HUES48 (cell line): Measurements from ENCODE around the gene CLMN.
"Not testable (repeated sequence)": the region's sequence is repeated elsewhere in the genome, so short reads cannot be mapped to it uniquely, and the experiment has no call there.

ENCODE experiments used
- H3K27ac ChIP-seq: one replicate; pipeline ENCODE4 v1.7.0; 2013; ENCODE audit warnings: low read depth, low read length, inconsistent platforms
- H3K27me3 ChIP-seq: 2 replicates; pipeline ENCODE4 v1.6.1; 2013; ENCODE audit warnings: mild to moderate bottlenecking, low read length; ENCODE audit not compliant: control insufficient read depth, insufficient read depth
- H3K36me3 ChIP-seq: 2 replicates; pipeline ENCODE4 v1.6.1; 2013; ENCODE audit warnings: low read length; ENCODE audit not compliant: control insufficient read depth, insufficient read depth
- H3K4me1 ChIP-seq: 2 replicates; pipeline ENCODE4 v1.6.1; 2013; ENCODE audit warnings: mild to moderate bottlenecking, low read length; ENCODE audit not compliant: control insufficient read depth, insufficient read depth
- H3K4me3 ChIP-seq: 2 replicates; pipeline ENCODE4 v1.5.1; 2013; ENCODE audit warnings: mild to moderate bottlenecking, low read depth, low read length
- H3K9ac ChIP-seq: 2 replicates; pipeline ENCODE4 v1.6.1; 2013; ENCODE audit warnings: mild to moderate bottlenecking, low read depth, low read length, moderate library complexity
- H3K9me3 ChIP-seq: 2 replicates; pipeline ENCODE4 v1.6.1; 2013; ENCODE audit warnings: low read length; ENCODE audit not compliant: control insufficient read depth, insufficient read depth

CLMN gene

DNA sequence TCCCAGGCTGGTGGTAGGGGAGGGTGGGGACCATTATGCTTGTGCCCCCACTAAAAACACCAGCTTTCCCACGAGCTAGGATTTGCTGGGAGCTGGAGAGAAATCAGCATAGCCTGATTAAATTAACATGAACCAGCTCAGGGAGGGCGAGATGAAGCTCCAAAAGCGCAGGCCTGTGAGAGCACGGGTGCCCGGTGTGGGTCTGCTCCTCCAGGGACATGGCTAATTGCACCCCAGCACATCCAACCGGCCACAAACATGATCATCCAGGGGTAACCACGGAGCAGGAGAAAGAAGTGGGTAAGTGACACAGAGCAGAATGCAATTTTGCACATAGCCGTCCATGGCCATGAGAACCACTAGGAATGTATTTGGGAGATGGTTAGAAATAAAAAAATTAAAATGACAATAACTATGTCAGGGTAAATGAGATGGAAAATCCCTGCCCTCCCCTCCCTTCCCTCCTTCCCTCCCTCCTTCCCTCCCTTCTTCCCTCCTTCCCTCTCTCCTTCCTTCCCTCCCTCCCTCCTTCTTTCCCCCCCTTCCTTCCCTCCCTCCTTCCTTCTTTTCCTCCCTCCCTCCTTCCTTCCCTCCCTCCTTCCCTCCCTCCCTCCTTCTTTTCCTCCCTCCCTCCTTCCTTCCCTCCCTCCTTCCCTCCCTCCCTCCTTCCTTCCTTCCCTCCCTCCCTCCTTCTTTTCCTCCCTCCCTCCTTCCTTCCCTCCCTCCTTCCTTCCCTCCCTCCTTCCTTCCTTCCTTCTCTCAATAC, 26.9 kb downstream of the CLMN start:
- Histone ChIP-seq H3K36me3 (no peaks in the 10 kb centered on the region), H3K9ac (no peak overlapping the region), H3K27ac (no peak overlapping the region), H3K27me3 (no peaks in the 10 kb centered on the region), H3K9me3 (no peaks in the 10 kb centered on the region), H3K4me3 (no peak overlapping the region), H3K4me1 (peaks cover 21% of the 10 kb centered on the region)

DNA sequence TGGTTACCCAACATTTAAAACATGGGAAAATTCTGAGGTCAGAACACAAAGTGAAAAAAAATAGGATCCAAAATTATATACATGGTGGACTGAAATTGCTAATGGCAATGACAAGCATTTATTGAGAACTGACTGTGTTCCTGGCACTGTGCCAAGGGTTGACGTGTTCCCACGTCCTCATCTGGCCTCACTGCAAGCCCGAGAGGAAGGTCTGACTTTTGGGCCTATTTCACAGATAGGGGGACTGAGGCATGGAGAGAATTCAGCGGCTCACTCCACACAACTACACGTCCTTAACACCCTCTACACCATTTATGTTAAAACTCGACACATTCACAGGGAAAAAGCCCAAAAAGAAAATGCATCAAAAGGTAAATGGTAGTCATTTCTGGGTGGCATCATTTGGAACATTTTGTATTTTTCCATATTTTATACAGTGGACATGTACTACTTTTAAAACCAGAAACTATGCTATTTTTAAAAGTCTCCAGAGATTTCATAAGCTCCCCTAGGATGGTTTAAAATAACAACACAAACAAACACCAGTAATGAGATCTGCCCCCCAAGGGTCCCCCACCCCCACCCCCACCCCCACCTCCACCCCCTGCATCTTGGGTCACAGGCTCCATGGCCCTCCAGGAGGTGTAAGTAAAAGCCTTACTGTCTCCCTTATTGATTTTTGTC, 27.7 kb downstream of the CLMN start:
- no peaks in the 10 kb centered on the region for H3K9me3 ChIP-seq
- H3K4me3 ChIP-seq = no peak overlapping the region
- no peaks in the 10 kb centered on the region for H3K27me3 ChIP-seq
- H3K36me3 ChIP-seq = no peaks in the 10 kb centered on the region
- peaks cover 21% of the 10 kb centered on the region for H3K4me1 ChIP-seq
- no peak overlapping the region for H3K9ac ChIP-seq
- H3K27ac ChIP-seq = no peak overlapping the region

DNA sequence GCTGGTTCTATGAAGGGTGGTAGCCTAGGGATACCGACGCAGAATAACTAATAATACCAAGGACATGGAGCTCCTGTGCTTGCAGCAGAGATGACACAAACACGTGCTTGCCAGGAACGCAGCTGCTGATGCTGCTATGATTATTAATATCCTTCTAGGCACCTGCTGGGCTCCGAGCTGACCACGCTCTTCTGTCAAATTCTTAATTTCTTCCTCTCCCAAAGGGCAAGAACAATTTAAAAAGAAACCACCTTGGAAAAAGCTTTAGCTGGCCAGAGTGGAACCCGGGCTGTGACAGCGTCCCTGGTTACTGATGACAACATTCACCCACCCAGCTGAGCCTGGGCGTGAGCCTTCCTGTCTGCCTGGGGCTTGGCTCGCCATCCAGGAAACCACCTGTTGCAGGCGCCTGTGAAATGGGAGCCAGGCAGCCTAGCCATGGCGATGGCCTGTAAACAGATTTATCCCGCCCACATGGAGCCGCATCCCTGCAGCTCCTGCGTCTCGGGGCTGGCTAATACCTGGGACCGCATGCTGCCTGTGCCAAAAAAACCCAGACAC, 28.8 kb downstream of the CLMN start:
- Histone ChIP-seq H3K9ac (no peak overlapping the region), H3K36me3 (no peaks in the 10 kb centered on the region), H3K27ac (no peak overlapping the region), H3K27me3 (no peaks in the 10 kb centered on the region), H3K4me3 (no peak overlapping the region), H3K9me3 (no peaks in the 10 kb centered on the region), H3K4me1 (peaks cover 21% of the 10 kb centered on the region)

DNA sequence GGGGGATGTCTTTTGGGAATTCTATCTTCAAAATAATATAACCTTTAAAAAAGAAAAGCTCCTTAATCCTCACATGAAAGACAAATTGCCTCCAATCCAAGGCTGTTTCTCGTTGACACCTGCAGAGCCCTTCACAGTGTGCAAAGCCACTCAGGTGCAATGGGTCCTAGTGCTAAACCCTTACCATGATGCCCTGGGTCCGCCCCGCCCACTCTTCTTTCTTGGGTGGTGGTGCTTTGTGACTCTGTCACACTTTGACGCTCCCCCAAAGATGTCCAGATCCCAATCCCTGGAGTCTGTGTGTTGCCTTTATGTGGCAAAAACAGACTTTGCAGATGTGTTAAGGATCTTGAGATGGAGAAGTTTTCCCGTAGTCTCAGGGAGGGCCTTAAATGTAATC, 29.7 kb downstream of the CLMN start:
- Histone ChIP-seq H3K27me3 (no peaks in the 10 kb centered on the region), H3K4me1 (peaks cover 21% of the 10 kb centered on the region), H3K27ac (no peak overlapping the region), H3K36me3 (no peaks in the 10 kb centered on the region), H3K9me3 (no peaks in the 10 kb centered on the region), H3K9ac (no peak overlapping the region), H3K4me3 (no peak overlapping the region)

DNA sequence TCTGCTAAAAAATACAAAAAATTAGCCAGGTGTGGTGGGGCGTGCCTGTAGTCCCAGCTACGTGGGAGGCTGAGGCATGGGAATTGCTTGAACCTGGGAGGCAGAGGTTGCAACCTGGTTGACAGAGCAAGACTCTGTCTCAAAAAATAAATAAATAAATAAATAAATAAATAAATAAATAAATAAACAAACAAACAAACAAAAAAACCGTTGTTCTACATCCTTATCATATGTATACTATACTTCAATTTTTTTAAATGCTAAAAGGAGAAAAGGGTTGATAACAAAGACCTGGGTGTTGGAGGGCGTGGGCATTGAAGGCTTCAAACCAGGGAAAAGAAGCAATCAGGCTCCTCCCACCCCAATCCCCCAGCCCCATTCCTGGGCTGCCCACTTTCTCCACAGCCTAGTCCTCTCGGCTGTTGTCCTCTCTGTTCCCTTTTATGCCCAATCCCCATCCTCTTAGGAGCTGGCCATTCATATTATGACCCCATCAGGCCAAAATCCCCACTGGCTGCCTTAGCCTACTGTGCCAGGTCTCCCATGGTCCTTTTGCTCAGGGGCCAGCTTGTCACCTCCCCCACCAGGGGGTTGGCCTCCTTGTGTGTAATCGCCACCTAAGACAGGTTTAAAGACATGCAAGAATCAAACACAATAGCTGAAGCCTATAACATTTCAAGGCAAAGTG, 30.2 kb downstream of the CLMN start:
- H3K9me3 ChIP-seq = no peaks in the 10 kb centered on the region
- no peaks in the 10 kb centered on the region for H3K36me3 ChIP-seq
- H3K9ac ChIP-seq = no peak overlapping the region
- H3K4me1 ChIP-seq = peaks cover 21% of the 10 kb centered on the region
- H3K27ac ChIP-seq = no peak overlapping the region
- no peaks in the 10 kb centered on the region for H3K27me3 ChIP-seq
- no peak overlapping the region for H3K4me3 ChIP-seq

DNA sequence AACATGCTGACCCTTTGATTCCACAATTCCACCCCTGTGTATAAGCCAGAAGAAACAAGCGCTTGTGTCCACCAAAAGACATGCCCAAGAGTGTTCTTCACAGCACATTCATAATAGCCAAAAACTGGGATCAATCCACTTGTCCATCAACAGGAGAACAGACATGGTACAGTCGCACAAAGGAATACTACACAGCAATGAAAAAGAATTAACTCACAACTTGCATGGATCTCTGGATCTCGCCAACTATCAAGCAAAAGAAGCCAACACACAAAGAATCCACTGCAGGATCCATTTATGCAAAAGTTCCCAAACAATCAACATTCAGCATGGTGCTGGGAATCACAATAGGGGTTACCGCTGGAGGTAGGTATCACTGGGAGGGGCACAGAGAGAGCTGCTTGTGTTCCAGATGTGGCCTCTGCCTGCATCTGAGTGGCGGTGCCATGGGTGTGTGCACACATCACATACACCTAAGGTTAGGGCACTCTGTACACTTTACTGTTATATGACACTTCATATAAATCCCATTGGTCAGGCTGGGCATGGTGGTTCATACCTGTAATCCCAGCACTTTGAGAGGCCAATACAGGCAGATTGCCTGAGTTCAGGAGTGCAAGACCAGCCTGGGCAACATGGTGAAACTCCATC, 30.9 kb downstream of the CLMN start:
- no peaks in the 10 kb centered on the region for H3K27me3 ChIP-seq
- no peak overlapping the region for H3K27ac ChIP-seq
- H3K9me3 ChIP-seq = no peaks in the 10 kb centered on the region
- H3K4me1 ChIP-seq = peaks cover 14% of the 10 kb centered on the region
- H3K9ac ChIP-seq = no peak overlapping the region
- H3K4me3 ChIP-seq = no peak overlapping the region
- no peaks in the 10 kb centered on the region for H3K36me3 ChIP-seq

DNA sequence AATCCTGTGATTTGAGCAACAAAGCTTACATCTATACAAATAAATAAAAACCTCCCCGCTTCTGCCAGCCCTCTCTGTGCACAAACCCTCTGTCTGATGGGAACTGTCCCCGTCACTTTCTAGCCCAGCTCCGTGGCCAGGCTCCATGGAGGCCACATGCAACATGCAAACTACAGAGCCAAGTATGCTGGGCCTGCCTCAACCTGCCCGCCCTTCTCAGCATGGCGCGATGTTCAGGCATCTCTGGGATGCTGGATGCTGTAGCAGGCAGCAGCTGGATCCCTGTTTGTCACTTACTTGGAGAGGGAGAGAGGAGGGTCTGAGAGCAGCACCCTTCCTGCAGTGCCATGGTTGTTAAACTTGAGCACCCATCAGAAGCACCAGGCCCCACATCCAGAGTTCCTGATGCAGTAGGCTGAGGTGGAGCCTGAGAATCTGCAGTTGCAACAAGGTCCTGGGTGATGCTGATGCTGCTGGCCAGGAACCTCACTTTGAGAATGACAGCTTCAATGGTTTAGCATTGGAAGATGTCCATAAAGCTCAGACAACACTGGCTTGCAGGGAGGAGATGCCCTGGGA, 32.4 kb downstream of the CLMN start:
- Histone ChIP-seq H3K27ac (no peak overlapping the region), H3K36me3 (no peaks in the 10 kb centered on the region), H3K4me3 (no peak overlapping the region), H3K9me3 (no peaks in the 10 kb centered on the region), H3K27me3 (no peaks in the 10 kb centered on the region), H3K4me1 (peaks cover 7% of the 10 kb centered on the region), H3K9ac (no peak overlapping the region)

DNA sequence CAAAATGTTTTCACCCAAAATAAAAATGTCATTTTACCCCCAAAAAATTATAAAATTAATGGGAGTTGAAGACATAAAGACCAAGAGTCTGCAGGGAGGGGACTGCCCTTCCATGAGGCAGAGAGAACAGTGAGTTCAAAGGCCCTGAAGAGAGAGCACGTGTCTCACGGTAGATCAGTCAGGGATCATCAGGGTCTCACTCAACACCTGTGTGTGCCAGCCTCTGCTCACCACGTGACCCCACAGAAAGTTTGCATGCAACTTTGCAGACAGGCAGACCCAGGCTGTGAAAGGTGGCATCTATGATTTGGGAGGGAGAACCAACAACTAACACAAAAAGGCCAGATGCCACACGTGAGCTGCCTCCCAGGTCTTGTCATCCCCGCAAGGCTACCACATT, 33.1 kb downstream of the CLMN start:
- H3K27me3 ChIP-seq = no peaks in the 10 kb centered on the region
- H3K36me3 ChIP-seq = no peaks in the 10 kb centered on the region
- H3K27ac ChIP-seq = no peak overlapping the region
- H3K9ac ChIP-seq = no peak overlapping the region
- H3K9me3 ChIP-seq = no peaks in the 10 kb centered on the region
- H3K4me1 ChIP-seq = peaks cover 5% of the 10 kb centered on the region
- H3K4me3 ChIP-seq = no peak overlapping the region

DNA sequence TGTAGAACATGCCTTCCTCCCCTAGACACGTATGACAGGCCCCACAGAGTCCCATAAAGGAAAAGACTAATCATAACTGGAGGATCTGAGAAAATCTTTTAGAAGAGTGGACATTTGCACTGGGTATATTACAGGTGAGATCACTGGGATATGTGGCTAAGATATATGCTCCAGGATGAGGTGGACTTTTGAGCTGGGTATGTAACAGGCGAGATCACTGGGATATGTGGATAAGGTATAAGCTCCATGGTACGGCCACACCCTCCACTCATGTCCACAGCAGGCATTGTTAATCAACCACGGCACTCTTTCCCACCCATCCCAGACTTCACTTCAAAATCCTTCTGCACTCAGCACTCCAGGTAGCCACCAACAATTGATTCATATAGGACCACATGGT, 34.1 kb downstream of the CLMN start:
- Histone ChIP-seq H3K4me1 (no peaks in the 10 kb centered on the region; the same call in 1 of the 2 replicates), H3K36me3 (no peaks in the 10 kb centered on the region), H3K9me3 (no peaks in the 10 kb centered on the region), H3K27ac (no peak overlapping the region), H3K9ac (no peak overlapping the region), H3K27me3 (no peaks in the 10 kb centered on the region), H3K4me3 (no peak overlapping the region)

DNA sequence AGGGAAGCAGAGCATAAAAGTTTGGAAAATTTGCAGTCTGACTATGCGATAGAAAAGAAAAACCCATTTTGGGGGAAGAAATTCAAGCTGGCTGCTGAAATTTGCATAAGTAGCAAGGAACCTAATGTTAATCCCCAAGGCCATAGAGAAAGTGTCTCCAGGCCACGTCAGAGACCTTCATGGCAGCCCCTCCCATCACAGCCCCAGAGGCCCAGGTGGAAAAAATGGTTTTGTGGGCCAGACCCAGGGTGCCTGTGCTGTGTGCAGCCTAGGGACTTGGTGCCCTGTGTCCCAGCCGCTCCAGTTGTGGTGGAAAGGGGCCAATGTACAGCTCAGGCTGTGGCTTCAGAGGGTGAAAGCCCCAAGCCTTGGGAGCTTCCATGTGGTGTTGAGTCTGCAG, 35.9 kb downstream of the CLMN start:
- H3K27me3 ChIP-seq, H3K9me3 ChIP-seq, H3K4me1 ChIP-seq, H3K27ac ChIP-seq, H3K9ac ChIP-seq, H3K4me3 ChIP-seq, H3K36me3 ChIP-seq: not testable (repeated sequence)
